Endothelial cell (in vitro differentiated cells): ENCODE measurements around the gene CUBN. TPM values are rescaled to one million over a fixed set of nuclear protein-coding genes. Genes with fewer than 3 reads are reported as not detected.
"Not testable (repeated sequence)": the region's sequence is repeated elsewhere in the genome, so short reads cannot be mapped to it uniquely, and the experiment has no call there.

Experiments used
- DNase-seq: peaks from one replicate; pipeline ENCODE4 v3.0.0; 2021; ENCODE audit warnings: low spot score
- H3K27ac Mint-ChIP-seq: one replicate; pipeline ENCODE4 v1.8.0; 2021; ENCODE audit warnings: mixed read lengths, inconsistent platforms; ENCODE audit not compliant: unreplicated experiment
- H3K27me3 Mint-ChIP-seq: one replicate; pipeline ENCODE4 v1.8.0; 2021; ENCODE audit warnings: mild to moderate bottlenecking, moderate library complexity, mixed read lengths, inconsistent platforms; ENCODE audit not compliant: unreplicated experiment
- H3K36me3 Mint-ChIP-seq: one replicate; pipeline ENCODE4 v1.8.0; 2021; ENCODE audit warnings: mild to moderate bottlenecking, low read depth, mixed read lengths, inconsistent platforms; ENCODE audit not compliant: unreplicated experiment
- H3K4me1 Mint-ChIP-seq: one replicate; pipeline ENCODE4 v1.8.0; 2021; ENCODE audit warnings: mild to moderate bottlenecking, mixed read lengths, inconsistent platforms; ENCODE audit not compliant: unreplicated experiment
- H3K4me3 Mint-ChIP-seq: one replicate; pipeline ENCODE4 v1.8.0; 2021; ENCODE audit warnings: mild to moderate bottlenecking, mixed read lengths, inconsistent platforms; ENCODE audit not compliant: unreplicated experiment
- H3K9me3 Mint-ChIP-seq: one replicate; pipeline ENCODE4 v1.8.0; 2021; ENCODE audit warnings: mixed read lengths, inconsistent platforms; ENCODE audit not compliant: unreplicated experiment
- CTCF ChIP-seq: fragments of 200-600 bp; sonication (generic); IDR thresholded peaks from one replicate; pipeline ENCODE4 v1.5.0; 2021; ENCODE audit warnings: antibody characterized with exemption; ENCODE audit not compliant: unreplicated experiment
- total RNA-seq: library from RNA; stranded (reverse); fragmentation: NEBNext Ultra II Directional; extraction: Animal tissue kit (Norgen Biotek cat#: 25700); gene quantifications from one replicate; pipeline ENCODE4 v1.2.1, GENCODE V29; 2021; ENCODE audit not compliant: unreplicated experiment

CUBN gene
- total RNA-seq, 1 donor from 2014 or later = 8.8 TPM

- Mint-ChIP-seq H3K4me1 (peaks cover 25% of the 10 kb centered on the region), H3K36me3 (peaks cover 9% of the 10 kb centered on the region), H3K27me3 (peaks cover 2% of the 10 kb centered on the region), H3K27ac (no peak overlapping the region), H3K9me3 (peaks cover 5% of the 10 kb centered on the region), H3K4me3 (no peak overlapping the region)
- peak; percentile 69 for DNase-seq
- peak; percentile 77 for TF ChIP-seq CTCF
Observed at GRCh38 chr10:16828114-16828568, 301.5 kb downstream of the CUBN start.

- not testable (repeated sequence) for H3K9me3 Mint-ChIP-seq, H3K27ac Mint-ChIP-seq, H3K4me3 Mint-ChIP-seq, H3K27me3 Mint-ChIP-seq, DNase-seq
- H3K36me3 Mint-ChIP-seq = peaks cover 14% of the 10 kb centered on the region
- H3K4me1 Mint-ChIP-seq = peaks cover 18% of the 10 kb centered on the region
Observed at GRCh38 chr10:16827474-16827873, 302.1 kb downstream of the CUBN start.

GRCh38 chr10:16822726-16823360, 306.8 kb downstream of the CUBN start:
- peak overlapping the region; percentile 79 for H3K4me3 Mint-ChIP-seq
- no peaks in the 10 kb centered on the region for H3K27me3 Mint-ChIP-seq
- no peak overlapping the region for H3K27ac Mint-ChIP-seq
- peaks cover 28% of the 10 kb centered on the region for H3K36me3 Mint-ChIP-seq
- TF ChIP-seq CTCF = no peak
- H3K9me3 Mint-ChIP-seq = peaks cover 17% of the 10 kb centered on the region
- peaks cover 6% of the 10 kb centered on the region for H3K4me1 Mint-ChIP-seq
- DNase-seq = no peak

GRCh38 chr10:16822027-16822426, 307.6 kb downstream of the CUBN start:
- Mint-ChIP-seq H3K4me1 (peaks cover 6% of the 10 kb centered on the region), H3K27me3 (peaks cover 4% of the 10 kb centered on the region), H3K9me3 (peaks cover 17% of the 10 kb centered on the region), H3K36me3 (peaks cover 28% of the 10 kb centered on the region), H3K4me3 (peak overlapping the region; percentile 60), H3K27ac (no peak overlapping the region)
- DNase-seq = no peak
- no peak for TF ChIP-seq CTCF

- no peak overlapping the region for H3K4me3 Mint-ChIP-seq
- H3K36me3 Mint-ChIP-seq = peaks cover 33% of the 10 kb centered on the region
- no peak for DNase-seq
- H3K9me3 Mint-ChIP-seq = peaks cover 17% of the 10 kb centered on the region
- peaks cover 16% of the 10 kb centered on the region for H3K4me1 Mint-ChIP-seq
- TF ChIP-seq CTCF = no peak
- H3K27me3 Mint-ChIP-seq = peaks cover 6% of the 10 kb centered on the region
- H3K27ac Mint-ChIP-seq = no peak overlapping the region
Observed at GRCh38 chr10:16820421-16820820, 309.2 kb downstream of the CUBN start.
